Activated CD4-positive, alpha-beta T cell treated with anti-CD3 and anti-CD28 coated beads for 48 hours (primary cell): ENCODE results near the gene TMEM126B.
"Not testable (repeated sequence)": the region's sequence is repeated elsewhere in the genome, so short reads cannot be mapped to it uniquely, and the experiment has no call there.

Experiments
- DNase-seq: peaks from one replicate; pipeline ENCODE4 v3.0.0-alpha.2; 2020

TMEM126B gene

GRCh38 chr11:85627998-85628770 lies at the start of gene TMEM126B:
TMEM126B (plus strand) TSS chr11:85628593; CDS start chr11:85628608, 15 bp downstream.
- peak; percentile 98 for DNase-seq

- DNase-seq: no peak
These were observed 46.3 kb upstream of the TMEM126B start for GRCh38 chr11:85582111-85582510.

- no peak for DNase-seq
These were observed 39.0 kb upstream of the TMEM126B start for GRCh38 chr11:85589373-85589772.

- DNase-seq: no peak
These were observed 37.4 kb upstream of the TMEM126B start for GRCh38 chr11:85590848-85591483.

GRCh38 chr11:85595285-85595884 lies 33.0 kb upstream of the TMEM126B start:
- no peak for DNase-seq

- no peak for DNase-seq
These were observed 31.5 kb upstream of the TMEM126B start for GRCh38 chr11:85596886-85597285.

- no peak for DNase-seq
These were observed 29.3 kb upstream of the TMEM126B start for GRCh38 chr11:85599083-85599482.

GRCh38 chr11:85602526-85603213 lies 25.7 kb upstream of the TMEM126B start:
- no peak for DNase-seq

- no peak for DNase-seq
These were observed 25.2 kb upstream of the TMEM126B start for GRCh38 chr11:85603220-85603619.

GRCh38 chr11:85606237-85606636 lies 22.2 kb upstream of the TMEM126B start:
- not testable (repeated sequence) for DNase-seq

GRCh38 chr11:85608621-85609020 lies 19.8 kb upstream of the TMEM126B start:
- not testable (repeated sequence) for DNase-seq

GRCh38 chr11:85609286-85609685 lies 19.1 kb upstream of the TMEM126B start:
- not testable (repeated sequence) for DNase-seq

- DNase-seq: not testable (repeated sequence)
These were observed 16.8 kb upstream of the TMEM126B start for GRCh38 chr11:85611643-85612042.

- peak; percentile 16 for DNase-seq
These were observed 8.9 kb upstream of the TMEM126B start for GRCh38 chr11:85619499-85619898.

- no peak for DNase-seq
These were observed 8.1 kb upstream of the TMEM126B start for GRCh38 chr11:85620256-85620655.

- peak; percentile 26 for DNase-seq
These were observed 1.9 kb upstream of the TMEM126B start for GRCh38 chr11:85626496-85626895.

GRCh38 chr11:85627332-85627997 lies 928 bp upstream of the TMEM126B start, which contains the start of gene DLG2:
DLG2 (minus strand) TSS chr11:85627344.
- DNase-seq: peak; percentile 14

GRCh38 chr11:85628771-85629341 lies 463 bp downstream of the TMEM126B start:
- peak; percentile 21 for DNase-seq

- DNase-seq: no peak
These were observed 6.4 kb downstream of the TMEM126B start for GRCh38 chr11:85634747-85635146.

- DNase-seq: no peak
These were observed 14.8 kb downstream of the TMEM126B start for GRCh38 chr11:85643191-85643614.

- no peak for DNase-seq
These were observed 18.7 kb downstream of the TMEM126B start for GRCh38 chr11:85647078-85647477.

- peak; percentile 95 for DNase-seq
These were observed 19.4 kb downstream of the TMEM126B start, which contains the start of gene TMEM126A for GRCh38 chr11:85647604-85648299. TMEM126A (plus strand) TSS chr11:85647967; CDS start chr11:85650256, 2,289 bp downstream.
